HepG2 (cell line): ENCODE results near the gene F12. TPM values are rescaled to one million over a fixed set of nuclear protein-coding genes. Genes with fewer than 3 reads are reported as not detected.
A peak's percentile ranks its signal among the peaks of the same experiment; 100 is the strongest.

Source experiments
- CCDC6 ChIP-seq: sonication (generic); formaldehyde crosslinking; IDR thresholded peaks from 2 replicates; pipeline ENCODE4 v1.8.1; 2022; ENCODE audit warnings: mild to moderate bottlenecking, missing genetic modification reagents, moderate library complexity
- E2F5 ChIP-seq: sonication (generic); formaldehyde crosslinking; conservative IDR thresholded peaks from 2 replicates; pipeline ENCODE4 v1.4.0; 2020; ENCODE audit warnings: missing genetic modification reagents
- HDAC2 ChIP-seq: sonication (generic); formaldehyde crosslinking; IDR thresholded peaks from 2 replicates; pipeline ENCODE4 v1.4.0; 2020; ENCODE audit warnings: missing genetic modification reagents
- KDM5A ChIP-seq: fragments of 200-600 bp; sonication (generic); IDR thresholded peaks from 2 replicates; pipeline ENCODE4 v1.7.0; 2018; ENCODE audit warnings: antibody characterized with exemption, mild to moderate bottlenecking, low read length, borderline replicate concordance
- LBX2 ChIP-seq: sonication (generic); formaldehyde crosslinking; IDR thresholded peaks from 2 replicates; pipeline ENCODE4 v1.5.0; 2020; ENCODE audit warnings: missing genetic modification reagents, mild to moderate bottlenecking, borderline replicate concordance
- MATR3 ChIP-seq: sonication (generic); formaldehyde crosslinking; IDR thresholded peaks from 2 replicates; pipeline ENCODE4 v1.4.0; 2020; ENCODE audit warnings: missing genetic modification reagents
- MBNL3 ChIP-seq: fragments of 250-450 bp; sonication (Bioruptor Pico); conservative IDR thresholded peaks from 2 replicates; pipeline ENCODE4 v1.8.0; 2022; ENCODE audit warnings: mild to moderate bottlenecking, inconsistent platforms
- NFYB ChIP-seq: sonication (generic); formaldehyde crosslinking; IDR thresholded peaks from 2 replicates; pipeline ENCODE4 v1.4.0; 2020; ENCODE audit warnings: missing genetic modification reagents
- POLR2G ChIP-seq: fragments of 200-400 bp; formaldehyde crosslinking; IDR thresholded peaks from 2 replicates; pipeline ENCODE4 v1.6.1; 2018; ENCODE audit warnings: mild to moderate bottlenecking, low read depth, low read length, moderate library complexity
- RFXAP ChIP-seq: sonication (generic); formaldehyde crosslinking; IDR thresholded peaks from 2 replicates; pipeline ENCODE4 v1.4.0; 2020; ENCODE audit warnings: missing genetic modification reagents, borderline replicate concordance
- SAP130 ChIP-seq: IDR thresholded peaks from 2 replicates; pipeline ENCODE4 v1.6.1; 2016; ENCODE audit warnings: low read depth
- SIN3A ChIP-seq: IDR thresholded peaks from 2 replicates; pipeline ENCODE4 v1.6.1; 2011; ENCODE audit warnings: low read depth, mild to moderate bottlenecking, control low read depth, low read length, borderline replicate concordance
- ZBTB25 ChIP-seq: IDR thresholded peaks from 2 replicates; pipeline ENCODE4 v1.6.1; 2018; ENCODE audit warnings: missing genetic modification reagents
- ZBTB39 ChIP-seq: sonication (generic); formaldehyde crosslinking; IDR thresholded peaks from 2 replicates; pipeline ENCODE4 v1.5.0; 2020; ENCODE audit warnings: missing genetic modification reagents
- ZNF333 ChIP-seq: sonication (generic); formaldehyde crosslinking; IDR thresholded peaks from 2 replicates; pipeline ENCODE4 v1.4.0; 2020; ENCODE audit warnings: mild to moderate bottlenecking, missing genetic modification reagents, borderline replicate concordance
- ZNF34 ChIP-seq: sonication (generic); formaldehyde crosslinking; IDR thresholded peaks from 2 replicates; pipeline ENCODE4 v1.4.0; 2020; ENCODE audit warnings: mild to moderate bottlenecking, missing genetic modification reagents, borderline replicate concordance
- ZNF468 ChIP-seq: sonication (generic); formaldehyde crosslinking; IDR thresholded peaks from 2 replicates; pipeline ENCODE4 v1.8.0; 2022; ENCODE audit warnings: mild to moderate bottlenecking, moderate library complexity, missing genetic modification reagents
- ZNF569 ChIP-seq: sonication (generic); formaldehyde crosslinking; IDR thresholded peaks from 2 replicates; pipeline ENCODE4 v1.5.0; 2020; ENCODE audit warnings: mild to moderate bottlenecking, missing genetic modification reagents, moderate library complexity, borderline replicate concordance
- ZNF615 ChIP-seq: sonication (generic); formaldehyde crosslinking; IDR thresholded peaks from 2 replicates; pipeline ENCODE4 v1.5.0; 2020; ENCODE audit warnings: mild to moderate bottlenecking, missing genetic modification reagents, borderline replicate concordance
- ZNF652 ChIP-seq: IDR thresholded peaks from 2 replicates; pipeline ENCODE4 v1.6.1; 2016; ENCODE audit warnings: low read depth, borderline replicate concordance
- ZNF704 ChIP-seq: sonication (generic); formaldehyde crosslinking; IDR thresholded peaks from 2 replicates; pipeline ENCODE4 v1.8.1; 2023; ENCODE audit warnings: mild to moderate bottlenecking, inconsistent platforms, moderate library complexity, missing genetic modification reagents, borderline replicate concordance
- ZNF747 ChIP-seq: sonication (generic); formaldehyde crosslinking; IDR thresholded peaks from 2 replicates; pipeline ENCODE4 v1.8.1; 2023; ENCODE audit warnings: missing genetic modification reagents, mild to moderate bottlenecking, borderline replicate concordance
- ZNF768 ChIP-seq: sonication (generic); formaldehyde crosslinking; IDR thresholded peaks from 2 replicates; pipeline ENCODE4 v1.4.0; 2020; ENCODE audit warnings: missing genetic modification reagents
- ZNF792 ChIP-seq: IDR thresholded peaks from 2 replicates; pipeline ENCODE4 v1.6.1; 2016
- ZZZ3 ChIP-seq: sonication (generic); formaldehyde crosslinking; IDR thresholded peaks from 2 replicates; pipeline ENCODE4 v1.4.0; 2020; ENCODE audit warnings: missing genetic modification reagents, mild to moderate bottlenecking, borderline replicate concordance
- polyA plus RNA-seq, 8 experiments: library from polyadenylated mRNA; depleted of rRNA in 3 of 8; stranded (reverse) in 7 of 8; unstranded in 1 of 8; fragments of >200 nt; fragmentation: Illumina TruSeq in 4 of 8; extraction: Trizol in 4 of 8; gene quantifications; 2 replicates each; pipeline versions ENCODE4 v1.2.1 to v1.2.3, GENCODE V29; 2011 to 2016; ENCODE audit warnings: low read depth in 4 of 8, missing spikeins in 1 of 8, mixed read lengths in 1 of 8; ENCODE audit not compliant: insufficient read depth in 1 of 8
- total RNA-seq, 5 experiments: library from RNA; depleted of rRNA; stranded (reverse); fragments of >200 nt; fragmentation: Illumina TruSeq; extraction: Trizol; gene quantifications; 2 replicates each; pipeline ENCODE4 v1.2.3, GENCODE V29; 2016; ENCODE audit warnings: low read depth in 1 of 5

F12 gene
- total and polyA plus RNA-seq, 2 of the 13 experiments (the other 11 are each of a cell fraction or from before 2014, with no cell fraction given) = 2.5 to 3.0 TPM

- TF ChIP-seq ZNF747 (CRISPR knock-in tag) (no peak), LBX2 (CRISPR knock-in tag) (no peak), E2F5 (CRISPR knock-in tag) (no peak), CCDC6 (CRISPR knock-in tag) (no peak; the same call in 1 of the 2 replicates), ZNF333 (CRISPR knock-in tag) (no peak), ZBTB25 (CRISPR knock-in tag) (no peak), POLR2G (peak; percentile 68), SIN3A (no peak), ZNF652 (CRISPR knock-in tag) (no peak), HDAC2 (peak; percentile 42; the same call in 1 of the 2 replicates), ZNF792 (peak; percentile 72; the same call in 1 of the 2 replicates), ZNF615 (CRISPR knock-in tag) (0 out of 2 replicates have a peak, but pooled peaks have one; percentile 28), RFXAP (0 out of 2 replicates have a peak, but pooled peaks have one; percentile 30), ZZZ3 (no peak), MBNL3 (CRISPR knock-in tag) (no peak), ZNF569 (no peak), MATR3 (CRISPR knock-in tag) (no peak), ZBTB39 (CRISPR knock-in tag) (no peak), KDM5A (no peak), NFYB (CRISPR knock-in tag) (no peak), ZNF34 (CRISPR knock-in tag) (0 out of 2 replicates have a peak, but pooled peaks have one; percentile 50), ZNF468 (CRISPR knock-in tag) (no peak), ZNF704 (CRISPR knock-in tag) (no peak), SAP130 (CRISPR knock-in tag) (peak; percentile 63; the same call in 1 of the 2 replicates), ZNF768 (CRISPR knock-in tag) (no peak)
Observed at GRCh38 chr5:177366528-177367322, 42.6 kb downstream of the F12 start (continued).
